Stimulated activated CD4-positive, alpha-beta T cell treated with anti-CD3 and anti-CD28 coated beads, Interleukin-4, amount 100 ng/mL, for 4 hours (primary cell): Measurements from ENCODE around the gene SLC17A4.
"Not testable (repeated sequence)": the region's sequence is repeated elsewhere in the genome, so short reads cannot be mapped to it uniquely, and the experiment has no call there.

Source experiments
- DNase-seq, 2 experiments: peaks; one replicate each; pipeline ENCODE4 v3.0.0-alpha.2; 2020

The SLC17A4 gene

GRCh38 chr6:25754535-25754934, at the start of gene SLC17A4:
Gene SLC17A4, plus strand, starts transcription at chr6:25754742. Its CDS starts 7,221 bp downstream, at chr6:25761963.
- no peak for DNase-seq

GRCh38 chr6:25706314-25707014, 48.1 kb upstream of the SLC17A4 start:
- DNase-seq = no peak

GRCh38 chr6:25709761-25710160, 44.8 kb upstream of the SLC17A4 start:
- DNase-seq = no peak

- no peak for DNase-seq
These were observed 44.3 kb upstream of the SLC17A4 start for GRCh38 chr6:25710287-25710686.

GRCh38 chr6:25713824-25714223, 40.7 kb upstream of the SLC17A4 start:
- DNase-seq = no peak

GRCh38 chr6:25714765-25715164, 39.8 kb upstream of the SLC17A4 start:
- no peak for DNase-seq

GRCh38 chr6:25715794-25716193, 38.7 kb upstream of the SLC17A4 start:
- DNase-seq = no peak

- DNase-seq = no peak
These were observed 36.4 kb upstream of the SLC17A4 start for GRCh38 chr6:25717866-25718740.

- no peak for DNase-seq
These were observed 28.2 kb upstream of the SLC17A4 start for GRCh38 chr6:25726122-25726911.

- no peak for DNase-seq
These were observed 27.5 kb upstream of the SLC17A4 start for GRCh38 chr6:25727028-25727427.

GRCh38 chr6:25730907-25731306, 23.6 kb upstream of the SLC17A4 start:
- no peak for DNase-seq

- DNase-seq = no peak
These were observed 22.8 kb upstream of the SLC17A4 start for GRCh38 chr6:25731721-25732120.

- DNase-seq = no peak
These were observed 21.9 kb upstream of the SLC17A4 start for GRCh38 chr6:25732468-25733198.

- no peak for DNase-seq
These were observed 19.3 kb upstream of the SLC17A4 start for GRCh38 chr6:25735261-25735660.

GRCh38 chr6:25743868-25744267, 10.7 kb upstream of the SLC17A4 start:
- no peak for DNase-seq

- no peak for DNase-seq
These were observed 8.7 kb upstream of the SLC17A4 start for GRCh38 chr6:25745836-25746235.

- no peak for DNase-seq
These were observed 7.6 kb upstream of the SLC17A4 start for GRCh38 chr6:25746968-25747367.

- DNase-seq = no peak
These were observed 7.1 kb upstream of the SLC17A4 start for GRCh38 chr6:25747477-25747876.

GRCh38 chr6:25748049-25748448, 6.5 kb upstream of the SLC17A4 start:
- DNase-seq = no peak

GRCh38 chr6:25748601-25749517, 5.7 kb upstream of the SLC17A4 start:
- not testable (repeated sequence) for DNase-seq

GRCh38 chr6:25749837-25750236, 4.7 kb upstream of the SLC17A4 start:
- no peak for DNase-seq

GRCh38 chr6:25750906-25751305, 3.6 kb upstream of the SLC17A4 start:
- DNase-seq = no peak
